WTC11 (cell line): ENCODE data around the gene ALDH3B1. TPM values are rescaled to one million over a fixed set of nuclear protein-coding genes. Genes with fewer than 3 reads are reported as not detected.
A peak's percentile ranks its signal among the peaks of the same experiment; 100 is the strongest.

Source experiments
- ATAC-seq: fragments of 200-7000 bp; cut with Tn5 transposase; 2 replicates; pipeline ENCODE4 v1.10.0; 2021; ENCODE audit warnings: mild to moderate bottlenecking, moderate library complexity
- CTCF ChIA-PET: fragments of 300-600 bp; sonication (Branson Sonifier 250); formaldehyde crosslinking; loops from one replicate; lab custom pipeline; 2021; ENCODE audit warnings: antibody characterized with exemption; lab: Charles Lee
- POLR2A ChIA-PET: fragments of 350-600 bp; sonication (Branson Sonifier 250); formaldehyde crosslinking; loops from one replicate; lab custom pipeline; 2021; ENCODE audit warnings: antibody characterized with exemption; lab: Charles Lee
- DNase-seq: peaks from one replicate; pipeline ENCODE4 v3.0.0; 2021; ENCODE audit warnings: low spot score
- H3K27ac Mint-ChIP-seq: 2 replicates; pipeline ENCODE4 v1.8.0; 2021; ENCODE audit warnings: mixed read lengths
- H3K27me3 Mint-ChIP-seq: 2 replicates; pipeline ENCODE4 v1.8.0; 2021; ENCODE audit warnings: low read depth, mild to moderate bottlenecking, moderate library complexity, mixed read lengths
- H3K36me3 Mint-ChIP-seq: 2 replicates; pipeline ENCODE4 v1.8.0; 2021; ENCODE audit warnings: mixed read lengths
- H3K4me1 Mint-ChIP-seq: 2 replicates; pipeline ENCODE4 v1.8.0; 2022; ENCODE audit warnings: mixed read lengths
- H3K4me3 Mint-ChIP-seq: 2 replicates; pipeline ENCODE4 v1.8.0; 2021; ENCODE audit warnings: mild to moderate bottlenecking, moderate library complexity, mixed read lengths
- H3K9me3 Mint-ChIP-seq: 2 replicates; pipeline ENCODE4 v1.8.0; 2021; ENCODE audit warnings: mixed read lengths
- IRF2 ChIP-seq: sonication (generic); formaldehyde crosslinking; IDR thresholded peaks from 2 replicates; pipeline ENCODE4 v1.8.0; 2022; ENCODE audit warnings: low read depth, missing genetic modification reagents, borderline replicate concordance
- MYBL2 ChIP-seq: sonication (generic); formaldehyde crosslinking; IDR thresholded peaks from 2 replicates; pipeline ENCODE4 v1.8.1; 2023; ENCODE audit warnings: mild to moderate bottlenecking, moderate library complexity, missing genetic modification reagents
- NR1H2 ChIP-seq: sonication (generic); formaldehyde crosslinking; IDR thresholded peaks from 2 replicates; pipeline ENCODE4 v1.9.0; 2021; ENCODE audit warnings: mild to moderate bottlenecking, moderate library complexity, missing genetic modification reagents
- OVOL2 ChIP-seq: fragments of 250-450 bp; sonication (Bioruptor Pico); IDR thresholded peaks from 2 replicates; pipeline ENCODE4 v1.9.0; 2021; ENCODE audit warnings: mild to moderate bottlenecking, borderline replicate concordance
- SMAD4 ChIP-seq: sonication (generic); formaldehyde crosslinking; IDR thresholded peaks from 2 replicates; pipeline ENCODE4 v1.8.0; 2022; ENCODE audit warnings: mild to moderate bottlenecking, missing genetic modification reagents
- SOX15 ChIP-seq: fragments of 250-450 bp; sonication (Bioruptor Pico); IDR thresholded peaks from 2 replicates; pipeline ENCODE4 v1.9.0; 2021; ENCODE audit warnings: mild to moderate bottlenecking
- TCF7 ChIP-seq: sonication (generic); formaldehyde crosslinking; IDR thresholded peaks from 2 replicates; pipeline ENCODE4 v1.8.0; 2022; ENCODE audit warnings: mild to moderate bottlenecking, low read depth, missing genetic modification reagents, moderate library complexity
- TEAD1 ChIP-seq: sonication (generic); formaldehyde crosslinking; IDR thresholded peaks from 2 replicates; pipeline ENCODE4 v1.8.0; 2022; ENCODE audit warnings: mild to moderate bottlenecking, missing genetic modification reagents
- TEAD4 ChIP-seq: sonication (generic); formaldehyde crosslinking; IDR thresholded peaks from 2 replicates; pipeline ENCODE4 v1.8.0; 2022; ENCODE audit warnings: mild to moderate bottlenecking, missing genetic modification reagents
- ZBTB21 ChIP-seq: sonication (generic); formaldehyde crosslinking; IDR thresholded peaks from 2 replicates; pipeline ENCODE4 v1.8.1; 2023; ENCODE audit warnings: mild to moderate bottlenecking, missing genetic modification reagents, borderline replicate concordance
- ZNF121 ChIP-seq: sonication (generic); formaldehyde crosslinking; IDR thresholded peaks from 2 replicates; pipeline ENCODE4 v1.8.0; 2023; ENCODE audit warnings: missing genetic modification reagents
- total RNA-seq: library from RNA; stranded (reverse); gene quantifications from 3 replicates; pipeline ENCODE4 v1.2.3, GENCODE V29; 2021
- TF ChIP-seq, protein P1 (sequence below): fragments of 250-450 bp; sonication (Bioruptor Pico); IDR thresholded peaks from 2 replicates; pipeline ENCODE4 v2.1.2; 2022; ENCODE audit warnings: mild to moderate bottlenecking, moderate library complexity
- TF ChIP-seq, protein P2 (sequence below): fragments of 250-450 bp; sonication (Bioruptor Pico); IDR thresholded peaks from 2 replicates; pipeline ENCODE4 v1.9.0; 2021; ENCODE audit warnings: moderate library complexity, mild to moderate bottlenecking, inconsistent platforms, borderline replicate concordance
- TF ChIP-seq, protein P3 (sequence below): sonication (generic); formaldehyde crosslinking; IDR thresholded peaks from 2 replicates; pipeline ENCODE4 v1.8.1; 2023; ENCODE audit warnings: mild to moderate bottlenecking, missing genetic modification reagents, moderate library complexity
- TF ChIP-seq, protein P4 (sequence below): sonication (generic); formaldehyde crosslinking; IDR thresholded peaks from 2 replicates; pipeline ENCODE4 v1.8.1; 2023; ENCODE audit warnings: mild to moderate bottlenecking, moderate library complexity, missing genetic modification reagents
- TF ChIP-seq, protein P5 (sequence below): sonication (generic); formaldehyde crosslinking; conservative IDR thresholded peaks from 2 replicates; pipeline ENCODE4 v1.8.1; 2022; ENCODE audit warnings: mild to moderate bottlenecking, missing genetic modification reagents
- TF ChIP-seq, protein P6 (sequence below): fragments of 200-600 bp; IDR thresholded peaks from 2 replicates; pipeline ENCODE4 v1.8.0; 2022; ENCODE audit warnings: antibody characterized with exemption
- TF ChIP-seq, protein P7 (sequence below): sonication (generic); formaldehyde crosslinking; IDR thresholded peaks from 2 replicates; pipeline ENCODE4 v1.8.0; 2023; ENCODE audit warnings: missing genetic modification reagents, mild to moderate bottlenecking, borderline replicate concordance
- TF ChIP-seq, protein P8 (sequence below): sonication (generic); formaldehyde crosslinking; IDR thresholded peaks from 2 replicates; pipeline ENCODE4 v1.8.0; 2022; ENCODE audit warnings: mild to moderate bottlenecking, missing genetic modification reagents

Gene ALDH3B1
- total RNA-seq, 1 experiment from 2014 or later: 0.46 TPM

DNA sequence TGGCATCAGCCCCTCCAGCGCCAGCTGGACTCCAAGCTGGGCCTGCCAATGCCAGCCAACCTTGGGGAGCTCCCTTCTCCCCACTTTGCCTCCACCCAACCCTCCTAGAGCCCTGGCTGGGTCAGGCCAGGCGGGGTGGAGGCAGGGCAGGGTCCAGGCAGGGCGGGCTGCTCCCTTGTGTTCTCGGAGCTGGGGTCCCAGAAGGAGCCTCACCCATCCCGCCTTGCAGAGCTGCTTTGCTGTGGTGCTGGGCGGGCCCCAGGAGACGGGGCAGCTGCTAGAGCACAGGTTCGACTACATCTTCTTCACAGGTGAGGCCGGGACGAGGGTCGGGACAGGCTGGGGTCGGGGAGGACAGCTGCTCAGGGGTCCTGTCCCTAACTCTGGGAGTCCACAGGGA lies 9.4 kb downstream of the ALDH3B1 start:
- DNase-seq (no peak), ATAC-seq (no peak)
- no peaks in the 10 kb centered on the region for H3K36me3 Mint-ChIP-seq
- ChIA-PET POLR2A (no interaction called here), CTCF (interaction anchor here (1.0 to 1.9 kb wide), 3 partner anchors 9 to 190 kb away, joined by 3 to 6 read pairs (median 4); partner anchors contain the start of gene ALDH3B1)
- TF ChIP-seq, protein P1, sequence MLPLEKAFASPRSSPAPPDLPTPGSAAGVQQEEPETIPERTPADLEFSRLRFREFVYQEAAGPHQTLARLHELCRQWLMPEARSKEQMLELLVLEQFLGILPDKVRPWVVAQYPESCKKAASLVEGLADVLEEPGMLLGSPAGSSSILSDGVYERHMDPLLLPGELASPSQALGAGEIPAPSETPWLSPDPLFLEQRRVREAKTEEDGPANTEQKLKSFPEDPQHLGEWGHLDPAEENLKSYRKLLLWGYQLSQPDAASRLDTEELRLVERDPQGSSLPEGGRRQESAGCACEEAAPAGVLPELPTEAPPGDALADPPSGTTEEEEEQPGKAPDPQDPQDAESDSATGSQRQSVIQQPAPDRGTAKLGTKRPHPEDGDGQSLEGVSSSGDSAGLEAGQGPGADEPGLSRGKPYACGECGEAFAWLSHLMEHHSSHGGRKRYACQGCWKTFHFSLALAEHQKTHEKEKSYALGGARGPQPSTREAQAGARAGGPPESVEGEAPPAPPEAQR: no peak
- TF ChIP-seq TEAD1 (CRISPR knock-in tag): no peak
- TF ChIP-seq SOX15 (CRISPR knock-in tag): no peak
- no peak for TF ChIP-seq NR1H2 (CRISPR knock-in tag)
- no peak for TF ChIP-seq TCF7 (CRISPR knock-in tag)
- no peak for TF ChIP-seq OVOL2 (CRISPR knock-in tag)
- TF ChIP-seq, protein P2, sequence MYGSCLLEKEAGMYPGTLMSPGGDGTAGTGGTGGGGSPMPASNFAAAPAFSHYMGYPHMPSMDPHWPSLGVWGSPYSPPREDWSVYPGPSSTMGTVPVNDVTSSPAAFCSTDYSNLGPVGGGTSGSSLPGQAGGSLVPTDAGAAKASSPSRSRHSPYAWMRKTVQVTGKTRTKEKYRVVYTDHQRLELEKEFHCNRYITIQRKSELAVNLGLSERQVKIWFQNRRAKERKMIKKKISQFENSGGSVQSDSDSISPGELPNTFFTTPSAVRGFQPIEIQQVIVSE (CRISPR knock-in tag): no peak
- TF ChIP-seq TEAD4 (CRISPR knock-in tag): no peak
- no peak for TF ChIP-seq ZBTB21
- no peak for TF ChIP-seq IRF2 (CRISPR knock-in tag)
- no peak for TF ChIP-seq MYBL2 (CRISPR knock-in tag)
- TF ChIP-seq, protein P3, sequence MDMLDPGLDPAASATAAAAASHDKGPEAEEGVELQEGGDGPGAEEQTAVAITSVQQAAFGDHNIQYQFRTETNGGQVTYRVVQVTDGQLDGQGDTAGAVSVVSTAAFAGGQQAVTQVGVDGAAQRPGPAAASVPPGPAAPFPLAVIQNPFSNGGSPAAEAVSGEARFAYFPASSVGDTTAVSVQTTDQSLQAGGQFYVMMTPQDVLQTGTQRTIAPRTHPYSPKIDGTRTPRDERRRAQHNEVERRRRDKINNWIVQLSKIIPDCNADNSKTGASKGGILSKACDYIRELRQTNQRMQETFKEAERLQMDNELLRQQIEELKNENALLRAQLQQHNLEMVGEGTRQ (CRISPR knock-in tag): no peak
- H3K27me3 Mint-ChIP-seq: no peaks in the 10 kb centered on the region
- no peaks in the 10 kb centered on the region for H3K9me3 Mint-ChIP-seq
- peaks cover 8% of the 10 kb centered on the region for H3K4me1 Mint-ChIP-seq
- no peak overlapping the region for H3K4me3 Mint-ChIP-seq
- H3K27ac Mint-ChIP-seq: no peak overlapping the region

DNA sequence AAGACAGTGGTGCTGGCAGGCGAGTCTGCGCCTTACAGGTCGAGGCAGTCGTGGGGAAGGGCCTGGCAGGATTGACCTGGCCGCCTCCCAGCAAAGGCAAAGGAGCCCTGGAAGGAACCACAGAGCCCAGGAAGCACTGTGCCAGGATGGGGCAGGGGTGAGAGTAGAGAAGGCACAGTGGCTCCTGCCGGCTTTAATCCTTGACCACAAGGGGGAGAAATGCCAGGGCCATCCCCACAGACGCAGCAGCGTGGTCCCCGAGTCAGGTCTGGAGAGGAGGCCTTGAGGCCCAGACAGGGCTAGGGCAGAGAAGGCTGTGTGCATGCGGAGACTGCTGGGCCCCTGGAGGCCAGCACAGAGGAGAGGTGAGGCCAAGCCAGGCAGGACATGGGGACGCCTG lies 10.4 kb downstream of the ALDH3B1 start:
- Mint-ChIP-seq H3K27me3 (no peaks in the 10 kb centered on the region), H3K4me3 (no peak overlapping the region), H3K4me1 (peaks cover 8% of the 10 kb centered on the region), H3K27ac (no peak overlapping the region)
- ATAC-seq (peak; percentile 79), DNase-seq (peak; percentile 67)
- POLR2A ChIA-PET: no interaction called here
- CTCF ChIA-PET: interaction anchor here (0.5 to 2.2 kb wide), 8 partner anchors 10 to 196 kb away, joined by 3 to 8 read pairs (median 4); partner anchors contain the start of genes ALDH3B1 and NDUFS8
- TF ChIP-seq SMAD4: no peak
- TF ChIP-seq MYBL2 (CRISPR knock-in tag): no peak
- TF ChIP-seq, protein P4, sequence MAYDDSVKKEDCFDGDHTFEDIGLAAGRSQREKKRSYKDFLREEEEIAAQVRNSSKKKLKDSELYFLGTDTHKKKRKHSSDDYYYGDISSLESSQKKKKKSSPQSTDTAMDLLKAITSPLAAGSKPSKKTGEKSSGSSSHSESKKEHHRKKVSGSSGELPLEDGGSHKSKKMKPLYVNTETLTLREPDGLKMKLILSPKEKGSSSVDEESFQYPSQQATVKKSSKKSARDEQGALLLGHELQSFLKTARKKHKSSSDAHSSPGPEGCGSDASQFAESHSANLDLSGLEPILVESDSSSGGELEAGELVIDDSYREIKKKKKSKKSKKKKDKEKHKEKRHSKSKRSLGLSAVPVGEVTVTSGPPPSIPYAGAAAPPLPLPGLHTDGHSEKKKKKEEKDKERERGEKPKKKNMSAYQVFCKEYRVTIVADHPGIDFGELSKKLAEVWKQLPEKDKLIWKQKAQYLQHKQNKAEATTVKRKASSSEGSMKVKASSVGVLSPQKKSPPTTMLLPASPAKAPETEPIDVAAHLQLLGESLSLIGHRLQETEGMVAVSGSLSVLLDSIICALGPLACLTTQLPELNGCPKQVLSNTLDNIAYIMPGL: 0 out of 2 replicates have a peak, but pooled peaks have one; percentile 41
- TF ChIP-seq, protein P5, sequence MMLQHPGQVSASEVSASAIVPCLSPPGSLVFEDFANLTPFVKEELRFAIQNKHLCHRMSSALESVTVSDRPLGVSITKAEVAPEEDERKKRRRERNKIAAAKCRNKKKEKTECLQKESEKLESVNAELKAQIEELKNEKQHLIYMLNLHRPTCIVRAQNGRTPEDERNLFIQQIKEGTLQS: no peak
- TF ChIP-seq, protein P6, sequence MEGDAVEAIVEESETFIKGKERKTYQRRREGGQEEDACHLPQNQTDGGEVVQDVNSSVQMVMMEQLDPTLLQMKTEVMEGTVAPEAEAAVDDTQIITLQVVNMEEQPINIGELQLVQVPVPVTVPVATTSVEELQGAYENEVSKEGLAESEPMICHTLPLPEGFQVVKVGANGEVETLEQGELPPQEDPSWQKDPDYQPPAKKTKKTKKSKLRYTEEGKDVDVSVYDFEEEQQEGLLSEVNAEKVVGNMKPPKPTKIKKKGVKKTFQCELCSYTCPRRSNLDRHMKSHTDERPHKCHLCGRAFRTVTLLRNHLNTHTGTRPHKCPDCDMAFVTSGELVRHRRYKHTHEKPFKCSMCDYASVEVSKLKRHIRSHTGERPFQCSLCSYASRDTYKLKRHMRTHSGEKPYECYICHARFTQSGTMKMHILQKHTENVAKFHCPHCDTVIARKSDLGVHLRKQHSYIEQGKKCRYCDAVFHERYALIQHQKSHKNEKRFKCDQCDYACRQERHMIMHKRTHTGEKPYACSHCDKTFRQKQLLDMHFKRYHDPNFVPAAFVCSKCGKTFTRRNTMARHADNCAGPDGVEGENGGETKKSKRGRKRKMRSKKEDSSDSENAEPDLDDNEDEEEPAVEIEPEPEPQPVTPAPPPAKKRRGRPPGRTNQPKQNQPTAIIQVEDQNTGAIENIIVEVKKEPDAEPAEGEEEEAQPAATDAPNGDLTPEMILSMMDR: peak; percentile 44; the same call in 1 of the 2 replicates
- TF ChIP-seq, protein P7, sequence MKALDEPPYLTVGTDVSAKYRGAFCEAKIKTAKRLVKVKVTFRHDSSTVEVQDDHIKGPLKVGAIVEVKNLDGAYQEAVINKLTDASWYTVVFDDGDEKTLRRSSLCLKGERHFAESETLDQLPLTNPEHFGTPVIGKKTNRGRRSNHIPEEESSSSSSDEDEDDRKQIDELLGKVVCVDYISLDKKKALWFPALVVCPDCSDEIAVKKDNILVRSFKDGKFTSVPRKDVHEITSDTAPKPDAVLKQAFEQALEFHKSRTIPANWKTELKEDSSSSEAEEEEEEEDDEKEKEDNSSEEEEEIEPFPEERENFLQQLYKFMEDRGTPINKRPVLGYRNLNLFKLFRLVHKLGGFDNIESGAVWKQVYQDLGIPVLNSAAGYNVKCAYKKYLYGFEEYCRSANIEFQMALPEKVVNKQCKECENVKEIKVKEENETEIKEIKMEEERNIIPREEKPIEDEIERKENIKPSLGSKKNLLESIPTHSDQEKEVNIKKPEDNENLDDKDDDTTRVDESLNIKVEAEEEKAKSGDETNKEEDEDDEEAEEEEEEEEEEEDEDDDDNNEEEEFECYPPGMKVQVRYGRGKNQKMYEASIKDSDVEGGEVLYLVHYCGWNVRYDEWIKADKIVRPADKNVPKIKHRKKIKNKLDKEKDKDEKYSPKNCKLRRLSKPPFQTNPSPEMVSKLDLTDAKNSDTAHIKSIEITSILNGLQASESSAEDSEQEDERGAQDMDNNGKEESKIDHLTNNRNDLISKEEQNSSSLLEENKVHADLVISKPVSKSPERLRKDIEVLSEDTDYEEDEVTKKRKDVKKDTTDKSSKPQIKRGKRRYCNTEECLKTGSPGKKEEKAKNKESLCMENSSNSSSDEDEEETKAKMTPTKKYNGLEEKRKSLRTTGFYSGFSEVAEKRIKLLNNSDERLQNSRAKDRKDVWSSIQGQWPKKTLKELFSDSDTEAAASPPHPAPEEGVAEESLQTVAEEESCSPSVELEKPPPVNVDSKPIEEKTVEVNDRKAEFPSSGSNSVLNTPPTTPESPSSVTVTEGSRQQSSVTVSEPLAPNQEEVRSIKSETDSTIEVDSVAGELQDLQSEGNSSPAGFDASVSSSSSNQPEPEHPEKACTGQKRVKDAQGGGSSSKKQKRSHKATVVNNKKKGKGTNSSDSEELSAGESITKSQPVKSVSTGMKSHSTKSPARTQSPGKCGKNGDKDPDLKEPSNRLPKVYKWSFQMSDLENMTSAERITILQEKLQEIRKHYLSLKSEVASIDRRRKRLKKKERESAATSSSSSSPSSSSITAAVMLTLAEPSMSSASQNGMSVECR (CRISPR knock-in tag): 0 out of 2 replicates have a peak, but pooled peaks have one; percentile 29
- TF ChIP-seq, protein P8, sequence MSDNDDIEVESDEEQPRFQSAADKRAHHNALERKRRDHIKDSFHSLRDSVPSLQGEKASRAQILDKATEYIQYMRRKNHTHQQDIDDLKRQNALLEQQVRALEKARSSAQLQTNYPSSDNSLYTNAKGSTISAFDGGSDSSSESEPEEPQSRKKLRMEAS (CRISPR knock-in tag): 0 out of 2 replicates have a peak, but pooled peaks have one; percentile 24
- 0 out of 2 replicates have a peak, but pooled peaks have one; percentile 56 for TF ChIP-seq ZNF121 (CRISPR knock-in tag)
- TF ChIP-seq, all 79 proteins: peak for 5
- Mint-ChIP-seq H3K36me3 (no peaks in the 10 kb centered on the region), H3K9me3 (no peaks in the 10 kb centered on the region)
